Neuronal stem cell (in vitro differentiated cells): ENCODE measurements around the gene KATNB1.
A peak's percentile ranks its signal among the peaks of the same experiment; 100 is the strongest.

Source experiments
- DNase-seq: peaks from one replicate; pipeline ENCODE4 v3.0.0-alpha.2; 2013; ENCODE audit warnings: low spot score
- H2AFZ ChIP-seq: one replicate; pipeline ENCODE4 v1.6.1; 2013; ENCODE audit warnings: mild to moderate bottlenecking, low read length, inconsistent platforms
- H2AK5ac ChIP-seq: 2 replicates; pipeline ENCODE4 v1.6.1; 2013; ENCODE audit warnings: low read depth, mild to moderate bottlenecking, inconsistent platforms, low read length, moderate library complexity, mixed read lengths
- H2BK120ac ChIP-seq: 2 replicates; pipeline ENCODE4 v1.6.1; 2013; ENCODE audit warnings: low read depth, mild to moderate bottlenecking, inconsistent platforms, low read length, moderate library complexity, mixed read lengths
- H2BK12ac ChIP-seq: one replicate; pipeline ENCODE4 v1.6.1; 2013; ENCODE audit warnings: low read length, inconsistent platforms
- H2BK15ac ChIP-seq: 2 replicates; pipeline ENCODE4 v1.6.1; 2013; ENCODE audit warnings: mild to moderate bottlenecking, low read length, inconsistent platforms, mixed read lengths
- H2BK5ac ChIP-seq: one replicate; pipeline ENCODE4 v1.6.1; 2013; ENCODE audit warnings: inconsistent platforms, mild to moderate bottlenecking, low read length, moderate library complexity
- H3K14ac ChIP-seq: one replicate; pipeline ENCODE4 v1.6.1; 2013; ENCODE audit warnings: low read length, inconsistent platforms
- H3K18ac ChIP-seq: 2 replicates; pipeline ENCODE4 v1.6.1; 2013; ENCODE audit warnings: low read length, inconsistent platforms
- H3K23ac ChIP-seq: 2 replicates; pipeline ENCODE4 v1.6.1; 2013; ENCODE audit warnings: low read depth, mild to moderate bottlenecking, mixed read lengths, low read length, inconsistent platforms; ENCODE audit not compliant: poor library complexity
- H3K27ac ChIP-seq: replicated peaks from 3 replicates; pipeline ENCODE4 v1.5.1; 2013; ENCODE audit warnings: low read length, inconsistent platforms
- H3K27me3 ChIP-seq, 3 experiments: 2 replicates each; pipeline ENCODE4 v1.6.1; 2013; ENCODE audit warnings: low read length in 3 of 3, mild to moderate bottlenecking in 2 of 3, inconsistent platforms in 1 of 3, low read depth in 1 of 3, mixed read lengths in 1 of 3, moderate library complexity in 1 of 3; ENCODE audit not compliant: control insufficient read depth in 3 of 3, insufficient read depth in 3 of 3
- H3K36me3 ChIP-seq, 2 donors: replicated peaks in 1 of 2; 2 replicates each; pipeline ENCODE4 v1.6.1; 2013; ENCODE audit warnings: low read length in 2 of 2; ENCODE audit not compliant: control insufficient read depth in 2 of 2, insufficient read depth in 2 of 2
- H3K4ac ChIP-seq: 2 replicates; pipeline ENCODE4 v1.6.1; 2013; ENCODE audit warnings: inconsistent platforms, mild to moderate bottlenecking, low read length, moderate library complexity
- H3K4me1 ChIP-seq, 2 donors: 1 replicate in 1 of 2; 2 replicates in 1 of 2; pipeline ENCODE4 v1.6.1; 2013; ENCODE audit warnings: low read length in 2 of 2, low read depth in 1 of 2; ENCODE audit not compliant: control insufficient read depth in 2 of 2, insufficient read depth in 1 of 2
- H3K4me2 ChIP-seq: one replicate; pipeline ENCODE4 v1.6.1; 2013; ENCODE audit warnings: mild to moderate bottlenecking, low read length, inconsistent platforms; ENCODE audit not compliant: insufficient read depth, poor library complexity, severe bottlenecking
- H3K4me3 ChIP-seq, 2 donors: 2 replicates each; pipeline ENCODE4 v1.5.1; 2013; ENCODE audit warnings: low read length in 2 of 2, mild to moderate bottlenecking in 2 of 2, inconsistent platforms in 1 of 2, moderate library complexity in 1 of 2
- H3K79me1 ChIP-seq: one replicate; pipeline ENCODE4 v1.6.1; 2013; ENCODE audit warnings: low read depth, mild to moderate bottlenecking, inconsistent platforms, low read length, moderate library complexity
- H3K9ac ChIP-seq: one replicate; pipeline ENCODE4 v1.6.1; 2013; ENCODE audit warnings: mild to moderate bottlenecking, low read depth, low read length, inconsistent platforms; ENCODE audit not compliant: poor library complexity
- H3K9me3 ChIP-seq, 2 donors: replicated peaks in 1 of 2; 2 replicates each; pipeline versions ENCODE3 to v1.6.1; 2013; ENCODE audit warnings: low read length in 2 of 2, mild to moderate bottlenecking in 2 of 2, inconsistent platforms in 1 of 2, low read depth in 1 of 2, mixed read lengths in 1 of 2, moderate library complexity in 1 of 2; ENCODE audit not compliant: control insufficient read depth in 2 of 2, insufficient read depth in 1 of 2
- H4K8ac ChIP-seq: one replicate; pipeline ENCODE4 v1.6.1; 2013; ENCODE audit warnings: low read depth, mild to moderate bottlenecking, inconsistent platforms, low read length, moderate library complexity
- H4K91ac ChIP-seq: one replicate; pipeline ENCODE4 v1.6.1; 2013; ENCODE audit warnings: low read length, low read depth, mild to moderate bottlenecking, inconsistent platforms; ENCODE audit not compliant: poor library complexity
- WGBS, 2 donors: extraction: QIAGEN DNeasy Blood & Tissue Kit; methylation state at CpG; one replicate each; pipeline ENCODE4 v1.1.7; 2013; ENCODE audit warnings: missing lambda C conversion rate in 2 of 2, mixed read lengths in 1 of 2; ENCODE audit not compliant: insufficient read length in 2 of 2, insufficient replicate concordance in 1 of 2; ENCODE audit errors: extremely low coverage in 2 of 2; 5-methylcytosine and 5-hydroxymethylcytosine counted together

The KATNB1 gene

GRCh38 chr16:57695680-57696069 lies 39.9 kb upstream of the KATNB1 start:
- WGBS, 2 donors = no CpG with 5 or more reads among the region's 5 CpGs
- Histone ChIP-seq H3K9me3 (no peaks in the 10 kb centered on the region), H3K27ac (no peak overlapping the region), H2BK12ac (no peak overlapping the region), H3K4me3 (no peak overlapping the region), H2BK120ac (no peak overlapping the region), H2AFZ (no peak overlapping the region), H3K4me2 (no peak overlapping the region), H4K91ac (no peak overlapping the region), H3K79me1 (no peaks in the 10 kb centered on the region), H2BK5ac (no peak overlapping the region), H4K8ac (no peak overlapping the region), H3K4ac (no peak overlapping the region), H3K36me3 (no peaks in the 10 kb centered on the region), H2AK5ac (no peak overlapping the region), H3K27me3 (peaks cover 0 to 3% (median 2%) of the 10 kb centered on the region in 3 experiments), H2BK15ac (no peak overlapping the region), H3K23ac (no peak overlapping the region), H3K18ac (no peak overlapping the region), H3K14ac (no peak overlapping the region), H3K4me1 (peaks cover 2 to 5% of the 10 kb centered on the region in 2 donors), H3K9ac (no peak overlapping the region)
- DNase-seq = no peak

- no peak for DNase-seq
These were observed 39.3 kb upstream of the KATNB1 start for GRCh38 chr16:57696240-57696639.

GRCh38 chr16:57697896-57698537 lies 37.6 kb upstream of the KATNB1 start:
- peak overlapping the region; percentile 26 for H2AFZ ChIP-seq
- H2BK120ac ChIP-seq = no peak overlapping the region
- no CpG with 5 or more reads among the region's 17 CpGs for WGBS, 2 donors
- DNase-seq = no peak
- H4K91ac ChIP-seq = no peak overlapping the region
- H3K14ac ChIP-seq = no peak overlapping the region
- no peak overlapping the region for H3K27ac ChIP-seq
- no peaks in the 10 kb centered on the region for H3K36me3 ChIP-seq
- no peaks in the 10 kb centered on the region for H3K9me3 ChIP-seq
- no peak overlapping the region for H3K23ac ChIP-seq
- peak overlapping the region; percentile 59 for H2BK15ac ChIP-seq
- no peak overlapping the region for H3K4ac ChIP-seq
- H3K4me1 ChIP-seq = peaks cover 15 to 17% of the 10 kb centered on the region in 2 donors
- H3K79me1 ChIP-seq = no peaks in the 10 kb centered on the region
- no peak overlapping the region for H3K4me3 ChIP-seq
- H3K9ac ChIP-seq = peak overlapping the region; percentile 32
- peak overlapping the region; percentile 77 for H3K18ac ChIP-seq
- H3K4me2 ChIP-seq = no peak overlapping the region
- peak overlapping the region; percentile 35 for H2BK5ac ChIP-seq
- H3K27me3 ChIP-seq = peaks cover 0 to 2% (median 0%) of the 10 kb centered on the region in 3 experiments
- H4K8ac ChIP-seq = no peak overlapping the region
- peak overlapping the region; percentile 76 for H2AK5ac ChIP-seq
- H2BK12ac ChIP-seq = no peak overlapping the region

More at GRCh38 chr16:57696240-57696639, 39.3 kb upstream of the KATNB1 start:
- Histone ChIP-seq H3K4me3 (no peak overlapping the region), H3K9ac (no peak overlapping the region), H3K27me3 (peaks cover 0 to 3% (median 2%) of the 10 kb centered on the region in 3 experiments), H2BK120ac (no peak overlapping the region), H2AFZ (no peak overlapping the region), H2BK12ac (no peak overlapping the region), H3K23ac (peak overlapping the region; percentile 40), H3K9me3 (no peaks in the 10 kb centered on the region), H3K4me1 (peaks cover 8% of the 10 kb centered on the region in 2 donors), H3K4me2 (no peak overlapping the region), H3K18ac (peak overlapping the region; percentile 62), H3K4ac (no peak overlapping the region), H2BK5ac (no peak overlapping the region), H3K36me3 (no peaks in the 10 kb centered on the region), H2AK5ac (peak overlapping the region; percentile 47), H3K14ac (no peak overlapping the region), H3K79me1 (no peaks in the 10 kb centered on the region), H4K91ac (no peak overlapping the region), H2BK15ac (no peak overlapping the region), H3K27ac (no peak overlapping the region), H4K8ac (no peak overlapping the region)
- no CpG with 5 or more reads among the region's 7 CpGs for WGBS, 2 donors

- Histone ChIP-seq H3K9me3 (no peaks in the 10 kb centered on the region), H3K14ac (no peak overlapping the region), H2AFZ (no peak overlapping the region), H3K4me3 (no peak overlapping the region), H3K4ac (no peak overlapping the region), H2BK5ac (peak overlapping the region; percentile 80), H2BK120ac (peak overlapping the region; percentile 24), H3K23ac (no peak overlapping the region), H3K79me1 (no peaks in the 10 kb centered on the region), H3K27me3 (peaks cover 0 to 2% (median 0%) of the 10 kb centered on the region in 3 experiments), H3K9ac (peak overlapping the region; percentile 14), H2BK12ac (no peak overlapping the region), H3K18ac (peak overlapping the region; percentile 69), H3K27ac (no peak overlapping the region), H3K4me1 (peaks cover 15 to 17% of the 10 kb centered on the region in 2 donors), H4K8ac (no peak overlapping the region), H4K91ac (peak overlapping the region; percentile 90), H3K36me3 (no peaks in the 10 kb centered on the region), H2AK5ac (peak overlapping the region; percentile 76), H2BK15ac (peak overlapping the region; percentile 96), H3K4me2 (no peak overlapping the region)
- no CpG with 5 or more reads among the region's 16 CpGs for WGBS, 2 donors
- DNase-seq = no peak
These were observed 36.7 kb upstream of the KATNB1 start for GRCh38 chr16:57698812-57699405.
